ENCODE results near the gene FBXW11.

DNA sequence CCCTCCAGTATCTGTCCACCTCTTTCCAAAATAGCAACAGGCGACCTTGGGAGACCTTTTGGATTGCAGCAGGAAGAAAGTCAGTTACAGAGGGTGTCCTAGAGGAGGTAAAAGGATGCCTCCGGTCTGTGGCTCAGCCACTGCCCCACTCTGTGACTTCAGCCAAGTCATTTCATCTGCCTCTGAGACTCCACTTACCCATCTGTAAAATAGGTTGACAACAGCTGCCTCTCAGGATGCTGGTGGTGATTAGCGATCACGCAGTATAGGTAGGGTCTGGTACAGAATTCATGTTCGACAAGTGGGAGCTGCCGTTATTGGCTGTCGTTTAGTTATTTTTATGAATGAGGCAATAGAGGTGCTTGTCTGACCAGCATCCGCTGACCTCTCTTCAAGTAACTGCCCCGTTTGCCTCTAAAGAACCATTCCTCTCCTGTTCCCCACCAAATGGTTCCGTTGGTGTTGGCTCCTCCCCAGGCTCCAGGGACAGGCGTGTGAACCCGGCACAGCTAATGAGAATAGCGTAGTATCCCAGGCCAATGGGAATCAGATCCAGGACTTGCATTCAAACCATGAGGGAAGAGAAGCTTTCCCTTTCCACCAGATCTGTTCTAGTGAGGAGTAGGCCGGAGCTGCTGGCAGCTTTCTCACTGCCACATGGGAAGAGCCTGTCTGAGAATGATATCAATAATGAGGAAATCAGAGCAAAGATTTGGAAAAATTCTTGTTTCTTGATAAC, 156.7 kb downstream of the FBXW11 start:
- TF ChIP-seq, protein P1, sequence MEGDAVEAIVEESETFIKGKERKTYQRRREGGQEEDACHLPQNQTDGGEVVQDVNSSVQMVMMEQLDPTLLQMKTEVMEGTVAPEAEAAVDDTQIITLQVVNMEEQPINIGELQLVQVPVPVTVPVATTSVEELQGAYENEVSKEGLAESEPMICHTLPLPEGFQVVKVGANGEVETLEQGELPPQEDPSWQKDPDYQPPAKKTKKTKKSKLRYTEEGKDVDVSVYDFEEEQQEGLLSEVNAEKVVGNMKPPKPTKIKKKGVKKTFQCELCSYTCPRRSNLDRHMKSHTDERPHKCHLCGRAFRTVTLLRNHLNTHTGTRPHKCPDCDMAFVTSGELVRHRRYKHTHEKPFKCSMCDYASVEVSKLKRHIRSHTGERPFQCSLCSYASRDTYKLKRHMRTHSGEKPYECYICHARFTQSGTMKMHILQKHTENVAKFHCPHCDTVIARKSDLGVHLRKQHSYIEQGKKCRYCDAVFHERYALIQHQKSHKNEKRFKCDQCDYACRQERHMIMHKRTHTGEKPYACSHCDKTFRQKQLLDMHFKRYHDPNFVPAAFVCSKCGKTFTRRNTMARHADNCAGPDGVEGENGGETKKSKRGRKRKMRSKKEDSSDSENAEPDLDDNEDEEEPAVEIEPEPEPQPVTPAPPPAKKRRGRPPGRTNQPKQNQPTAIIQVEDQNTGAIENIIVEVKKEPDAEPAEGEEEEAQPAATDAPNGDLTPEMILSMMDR (IDR thresholded peaks at IDR 0.05) = no peak
- TF ChIP-seq POLR2AphosphoS5 (IDR thresholded peaks at IDR 0.05) = no peak

Data from suprapubic skin (tissue), 3 donors.